GM12878 (cell line): Measurements from ENCODE around the gene HLTF. TPM values are rescaled to one million over a fixed set of nuclear protein-coding genes. Genes with fewer than 3 reads are reported as not detected.

Experiments
- ATAC-seq: fragments of 200-7000 bp; cut with Tn5 transposase; 3 replicates; pipeline ENCODE4 v1.9.1; 2020; ENCODE audit warnings: mild to moderate bottlenecking, moderate library complexity
- BruUV-seq: library from RNA; stranded (reverse); fragments of 400-500 nt; replicated peaks from 2 replicates; lab custom pipeline; 2021; lab: Mats Ljungman, UMichigan
- CTCF ChIA-PET: fragments of 300-600 bp; sonication (Branson Sonifier 250); formaldehyde crosslinking; extraction: SDS; loops from one replicate; lab custom pipeline; 2021; ENCODE audit warnings: inconsistent platforms; lab: Yijun Ruan, JAX
- POLR2A ChIA-PET: fragments of 350-600 bp; formaldehyde crosslinking; extraction: SDS; loops from one replicate; lab custom pipeline; 2021; ENCODE audit warnings: inconsistent platforms; lab: Charles Lee
- RAD21 ChIA-PET: fragments of 300-600 bp; sonication (Branson Sonifier 250); formaldehyde crosslinking; loops from one replicate; lab custom pipeline; 2023; ENCODE audit warnings: antibody characterized with exemption; ENCODE audit not compliant: unreplicated experiment; lab: Charles Lee
- SMC1A ChIA-PET: fragments of 300-600 bp; sonication (Branson Sonifier 250); formaldehyde crosslinking; loops from one replicate; lab custom pipeline; 2023; ENCODE audit not compliant: unreplicated experiment, uncharacterized antibody; lab: Charles Lee
- DNase-seq: peaks from one replicate; pipeline ENCODE4 v3.0.0-alpha.2; 2011; ENCODE audit warnings: low read depth, low spot score
- FAIRE-seq: peaks from 3 replicates; lab custom pipeline; 2011; peaks lifted over from hg19 to GRCh38; lab: Jason Lieb, UNC
- H2AFZ ChIP-seq: 2 replicates; pipeline ENCODE4 v1.6.0; 2011; ENCODE audit warnings: low read depth, low read length, control low read depth; ENCODE audit not compliant: control insufficient read depth
- H3K27ac ChIP-seq: 2 replicates; pipeline ENCODE4 v1.5.1; 2011; ENCODE audit warnings: control low read depth; ENCODE audit not compliant: control insufficient read depth, insufficient read depth
- H3K27me3 ChIP-seq, 2 experiments: replicated peaks in 1 of 2; 2 replicates each; pipeline versions ENCODE4 v1.6.0 to v1.6.1; 2011; ENCODE audit warnings: low read length in 1 of 2; ENCODE audit not compliant: control insufficient read depth in 2 of 2, insufficient read depth in 2 of 2
- H3K36me3 ChIP-seq, 2 experiments: 2 replicates each; pipeline ENCODE4 v1.5.1; 2011; ENCODE audit warnings: low read length in 1 of 2; ENCODE audit not compliant: control insufficient read depth in 2 of 2, insufficient read depth in 2 of 2
- H3K4me1 ChIP-seq: 2 replicates; pipeline ENCODE4 v1.6.1; 2011; ENCODE audit warnings: mild to moderate bottlenecking, low read length, moderate library complexity, mixed read lengths; ENCODE audit not compliant: control insufficient read depth, insufficient read depth
- H3K4me2 ChIP-seq: 2 replicates; pipeline ENCODE4 v1.6.0; 2011; ENCODE audit warnings: control low read depth; ENCODE audit not compliant: control insufficient read depth, insufficient read depth
- H3K4me3 ChIP-seq: fragments of 200-600 bp; sonication (generic); 2 replicates; pipeline ENCODE4 v1.5.1; 2016
- H3K79me2 ChIP-seq: 2 replicates; pipeline ENCODE4 v1.6.0; 2011; ENCODE audit warnings: low read length; ENCODE audit not compliant: control insufficient read depth, insufficient read depth
- H3K9ac ChIP-seq: 2 replicates; pipeline ENCODE4 v1.8.0; 2011; ENCODE audit warnings: low read length, control low read depth, mixed read lengths; ENCODE audit not compliant: control insufficient read depth, insufficient read depth
- H3K9me3 ChIP-seq: replicated peaks from 3 replicates; pipeline ENCODE4 v1.5.1; 2011; ENCODE audit warnings: mild to moderate bottlenecking, low read length; ENCODE audit not compliant: control insufficient read depth, insufficient read depth
- H4K20me1 ChIP-seq: 2 replicates; pipeline ENCODE4 v1.6.0; 2011; ENCODE audit not compliant: control insufficient read depth, insufficient read depth
- IRF5 ChIP-seq: fragments of 450-650 bp; IDR thresholded peaks from 2 replicates; pipeline ENCODE4 v1.6.1; 2017; ENCODE audit warnings: borderline replicate concordance
- MYC ChIP-seq: IDR thresholded peaks from 2 replicates; pipeline ENCODE4 v1.6.1; 2011; ENCODE audit warnings: mild to moderate bottlenecking, low read length, moderate library complexity, inconsistent platforms; ENCODE audit not compliant: insufficient read depth, insufficient replicate concordance, insufficient read length, severe bottlenecking
- POU2F2 ChIP-seq: IDR thresholded peaks from 3 replicates; pipeline ENCODE4 v1.6.1; 2011; ENCODE audit warnings: low read depth, mild to moderate bottlenecking, low read length, borderline replicate concordance
- WGBS: methylation state at CpG from one replicate; pipeline ENCODE4 v1.1.6; 2016; ENCODE audit warnings: low lambda C conversion rate; ENCODE audit not compliant: insufficient replicate concordance, insufficient coverage; ENCODE audit errors: missing lambda C conversion rate; 5-methylcytosine and 5-hydroxymethylcytosine counted together
- in situ Hi-C: fragments of 300-500 bp; cut with MboI; formaldehyde crosslinking; loops from 9 replicates; pipeline ENCODE4 v1.14.3; 2018; ENCODE audit warnings: mixed read lengths
- intact Hi-C: fragments of 100-400 bp; cut with micrococcal nuclease; formaldehyde crosslinking; loops from one replicate; pipeline ENCODE4 v1.14.2; 2022; ENCODE audit not compliant: unreplicated experiment
- polyA plus RNA-seq, 11 experiments: library from polyadenylated mRNA; depleted of rRNA in 4 of 11; unstranded in 6 of 11; stranded (reverse) in 5 of 11; fragments of >200 nt; fragmentation: Nextera tagmentation in 4 of 11; fragmentation: Illumina TruSeq in 1 of 11; extraction: Ambion mirVana in 4 of 11; extraction: Trizol in 1 of 11; gene quantifications; 1 replicate in 1 of 11; 2 replicates in 10 of 11; pipeline versions ENCODE4 v1.2.1 to v1.2.3, GENCODE V29; 2011 to 2016; ENCODE audit warnings: inconsistent platforms in 2 of 11, missing spikeins in 2 of 11, low read depth in 1 of 11
- total RNA-seq, 4 experiments: library from RNA; depleted of rRNA in 3 of 4; stranded (reverse); fragments of >200 nt in 3 of 4; fragmentation: Illumina TruSeq in 1 of 4; extraction: Trizol in 1 of 4; gene quantifications; 2 replicates each; pipeline versions ENCODE4 v1.2.1 to v1.2.3, GENCODE V29; 2013 to 2021

The HLTF gene
- total and polyA plus RNA-seq, 10 of the 15 experiments (the other 5 are each of a cell fraction or from before 2014, with no cell fraction given): 13.7 to 50.4 (median 31.7) TPM

- intact Hi-C loops (no loop called here), in situ Hi-C loops (no loop called here)
- no peak for FAIRE-seq
- no peak for TF ChIP-seq IRF5
- Histone ChIP-seq H3K4me2 (peak overlapping the region; percentile 7; the same call in 1 of the 2 replicates), H3K9ac (no peak overlapping the region), H4K20me1 (no peaks in the 10 kb centered on the region), H2AFZ (peak overlapping the region; percentile 66), H3K79me2 (peaks cover 7% of the 10 kb centered on the region), H3K4me1 (peaks cover 27% of the 10 kb centered on the region), H3K9me3 (no peaks in the 10 kb centered on the region; the same call in 1 of the 3 replicates), H3K36me3 (no peaks in the 10 kb centered on the region), H3K27ac (peak overlapping the region; percentile 24; the same call in 1 of the 2 replicates), H3K4me3 (0 out of 2 replicates have a peak overlapping the region, but pooled peaks have one; percentile 3), H3K27me3 (no peaks in the 10 kb centered on the region)
- 85% methylated on average over 1 of the region's 1 CpG for WGBS
- RAD21 ChIA-PET: no interaction called here
- CTCF ChIA-PET: interaction anchor here (0.6 to 1.5 kb wide), 3 partner anchors 30 to 1174 kb away, joined by 3 to 4 read pairs (median 4); no protein-coding TSS in a partner anchor
- SMC1A ChIA-PET: interaction anchor here (0.7 kb wide), 2 partner anchors 13 to 30 kb away, joined by 3 read pairs; no protein-coding TSS in a partner anchor
- no peak for ATAC-seq
- BruUV-seq: no TSS peak
- POLR2A ChIA-PET: interaction anchor here (0.7 kb wide), 1 partner anchor 341 kb away, joined by 3 read pairs; no protein-coding TSS in a partner anchor
- DNase-seq: no peak
Observed at GRCh38 chr3:149090461-149090860, 4.1 kb upstream of the HLTF start.

GRCh38 chr3:149089395-149089794 lies 3.1 kb upstream of the HLTF start:
- Histone ChIP-seq H3K9ac (no peak overlapping the region), H3K79me2 (peaks cover 17% of the 10 kb centered on the region), H3K4me3 (no peak overlapping the region), H3K9me3 (no peaks in the 10 kb centered on the region; the same call in 1 of the 3 replicates), H3K4me2 (peak overlapping the region; percentile 30; the same call in 1 of the 2 replicates), H3K27me3 (no peaks in the 10 kb centered on the region), H4K20me1 (no peaks in the 10 kb centered on the region), H2AFZ (peak overlapping the region; percentile 15; the same call in 1 of the 2 replicates), H3K27ac (no peak overlapping the region), H3K4me1 (peaks cover 23% of the 10 kb centered on the region), H3K36me3 (no peaks in the 10 kb centered on the region; a peak in 1 of 4 replicates)
- BruUV-seq: no TSS peak
- SMC1A ChIA-PET: no interaction called here
- ATAC-seq (no peak), FAIRE-seq (peak; percentile 95), DNase-seq (no peak)
- intact Hi-C loops: no loop called here
- RAD21 ChIA-PET: no interaction called here
- WGBS: 3% methylated on average over 3 of the region's 3 CpGs
- TF ChIP-seq POU2F2 (peak; percentile 92), MYC (no peak)
- POLR2A ChIA-PET: interaction anchor here (0.7 kb wide), 1 partner anchor 1124 kb away, joined by 3 read pairs; no protein-coding TSS in a partner anchor
- in situ Hi-C loops: no loop called here
- CTCF ChIA-PET: interaction anchor here (0.9 to 1.0 kb wide), 2 partner anchors 46 to 135 kb away, joined by 3 read pairs; no protein-coding TSS in a partner anchor
